ENCODE data around the gene RNF11.
"Not testable (repeated sequence)": the region's sequence is repeated elsewhere in the genome, so short reads cannot be mapped to it uniquely, and the experiment has no call there.

The RNF11 gene

GRCh38 chr1:51235673-51236530 lies at the start of gene RNF11:
Gene RNF11 (plus strand): TSS chr1:51236273. CDS start chr1:51236757, 484 bp downstream.
- DNase-seq, result peak; percentile 81

GRCh38 chr1:51188230-51188629 lies 47.8 kb upstream of the RNF11 start:
- no peak for DNase-seq

- peak; percentile 78 for DNase-seq
These were observed 46.5 kb upstream of the RNF11 start for GRCh38 chr1:51189421-51190073.

GRCh38 chr1:51190961-51191360 lies 45.1 kb upstream of the RNF11 start:
- DNase-seq, result no peak

GRCh38 chr1:51192213-51192843 lies 43.7 kb upstream of the RNF11 start:
- peak; percentile 36 for DNase-seq

GRCh38 chr1:51193564-51193963 lies 42.5 kb upstream of the RNF11 start:
- DNase-seq, result no peak

GRCh38 chr1:51203121-51203873 lies 32.8 kb upstream of the RNF11 start:
- DNase-seq, result no peak

- DNase-seq, result no peak
These were observed 32.2 kb upstream of the RNF11 start for GRCh38 chr1:51203874-51204245.

- no peak for DNase-seq
These were observed 26.0 kb upstream of the RNF11 start for GRCh38 chr1:51210055-51210454.

- DNase-seq, result no peak
These were observed 25.4 kb upstream of the RNF11 start for GRCh38 chr1:51210676-51211075.

- DNase-seq, result no peak
These were observed 21.4 kb upstream of the RNF11 start for GRCh38 chr1:51214615-51215131.

- no peak for DNase-seq
These were observed 20.9 kb upstream of the RNF11 start for GRCh38 chr1:51215169-51215568.

- no peak for DNase-seq
These were observed 19.4 kb upstream of the RNF11 start for GRCh38 chr1:51216631-51217030.

- DNase-seq, result no peak
These were observed 19.0 kb upstream of the RNF11 start for GRCh38 chr1:51217101-51217500.

GRCh38 chr1:51218570-51218969 lies 17.5 kb upstream of the RNF11 start:
- no peak for DNase-seq

- DNase-seq, result no peak
These were observed 17.1 kb upstream of the RNF11 start for GRCh38 chr1:51219022-51219421.

GRCh38 chr1:51221529-51221928 lies 14.5 kb upstream of the RNF11 start:
- not testable (repeated sequence) for DNase-seq

- DNase-seq, result no peak
These were observed 13.8 kb upstream of the RNF11 start for GRCh38 chr1:51222136-51222787.

- no peak for DNase-seq
These were observed 13.3 kb upstream of the RNF11 start for GRCh38 chr1:51222809-51223208.

- DNase-seq, result no peak
These were observed 11.8 kb upstream of the RNF11 start for GRCh38 chr1:51224255-51224654.

GRCh38 chr1:51227231-51227960 lies 8.7 kb upstream of the RNF11 start:
- not testable (repeated sequence) for DNase-seq

- DNase-seq, result not testable (repeated sequence)
These were observed 7.6 kb upstream of the RNF11 start for GRCh38 chr1:51228471-51228870.
